CD4-positive, alpha-beta T cell treated with Interleukin-2 at 100 ng/mL for 4 hours (primary cell): ENCODE data around the gene SCD5.
A peak's percentile ranks its signal among the peaks of the same experiment; 100 is the strongest.
"Not testable (repeated sequence)": the region's sequence is repeated elsewhere in the genome, so short reads cannot be mapped to it uniquely, and the experiment has no call there.

Experiments
- DNase-seq: peaks from one replicate; pipeline ENCODE4 v3.0.0-alpha.2; 2020; ENCODE audit warnings: low spot score

SCD5 gene

DNA sequence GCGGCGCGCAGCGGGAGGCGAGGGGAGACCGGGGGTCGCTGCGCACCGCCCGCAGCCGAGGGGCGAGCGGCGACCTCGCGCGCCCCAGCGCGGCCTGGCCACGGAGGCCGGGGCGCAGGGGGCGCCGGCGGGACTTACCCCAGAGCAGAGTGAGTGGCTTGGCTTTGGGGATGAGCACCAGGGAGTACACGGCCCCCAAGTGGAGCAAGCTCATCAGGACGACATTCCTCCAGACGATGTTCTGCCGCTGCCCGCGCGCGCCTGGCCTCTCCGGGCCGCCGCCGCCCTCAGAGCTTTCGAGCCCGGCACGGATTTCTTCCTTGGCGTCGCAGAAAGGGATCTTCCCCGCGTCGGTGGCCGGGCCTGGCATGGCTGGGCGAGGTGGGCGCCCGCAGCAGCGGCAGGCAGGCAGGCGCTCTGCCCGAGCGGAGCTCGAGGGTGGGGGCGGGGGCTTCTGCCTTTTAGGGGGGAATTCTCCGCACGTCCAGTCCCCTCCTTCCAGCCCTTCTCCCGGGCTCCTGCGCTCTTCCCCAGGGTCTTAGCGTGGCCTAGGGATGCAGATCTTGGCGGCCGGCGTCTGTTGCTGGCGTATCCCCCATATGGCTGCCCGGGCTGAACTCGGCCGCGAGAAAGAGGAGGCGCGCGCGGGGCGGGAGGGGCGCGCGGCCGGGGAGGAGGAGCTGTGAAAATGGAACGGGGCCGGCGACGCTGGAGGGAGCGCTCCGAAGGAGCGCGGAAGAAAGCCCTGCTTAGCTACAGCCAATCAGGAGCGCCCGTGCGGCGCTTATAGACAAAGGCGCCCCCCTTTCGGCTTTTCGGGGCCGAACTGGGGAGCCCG, at the start of gene SCD5:
Gene SCD5 (minus strand): TSS at position 629 of the 838 bp plus-strand sequence. CDS start 259 bp downstream, at position 370.
- peak; percentile 74 for DNase-seq

GRCh38 chr4:82842593-82842992, 44.0 kb upstream of the SCD5 start:
- DNase-seq = no peak

DNA sequence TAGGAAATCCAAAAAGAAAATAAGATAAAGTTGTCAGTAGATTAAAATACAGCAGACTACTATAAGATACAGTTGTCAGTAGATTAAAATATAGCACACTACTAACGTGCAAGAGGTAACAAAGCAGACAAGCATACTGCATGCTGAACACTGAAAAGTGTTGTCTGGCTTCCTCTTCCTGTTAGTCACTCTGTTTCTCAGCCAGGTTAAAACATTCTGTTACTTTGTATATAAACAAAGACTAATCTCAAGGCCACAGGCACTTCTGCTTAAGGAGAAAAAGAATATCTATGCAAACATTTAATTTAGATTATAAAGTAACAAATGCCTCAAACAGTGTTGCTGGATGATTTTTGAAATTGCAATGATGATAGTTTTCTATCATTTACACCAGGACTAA, 41.0 kb upstream of the SCD5 start:
- no peak for DNase-seq

GRCh38 chr4:82833696-82834313, 35.2 kb upstream of the SCD5 start:
- DNase-seq = no peak

DNA sequence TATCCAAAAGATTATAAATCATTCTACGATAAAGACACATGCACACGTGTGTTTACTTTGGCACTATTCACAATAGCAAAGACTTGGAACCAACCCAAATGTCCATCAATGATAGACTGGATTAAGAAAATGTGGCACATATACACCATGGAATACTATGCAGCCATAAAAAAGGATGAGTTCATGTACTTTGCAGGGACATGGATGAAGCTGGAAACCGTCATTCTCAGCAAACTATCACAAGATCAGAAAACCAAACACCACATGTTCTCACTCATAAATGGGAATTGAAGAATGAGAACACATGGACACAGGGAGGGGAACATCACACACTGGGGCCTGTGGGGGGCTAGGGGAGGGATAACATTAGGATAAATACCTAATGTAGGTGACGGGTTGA, 34.5 kb upstream of the SCD5 start:
- DNase-seq = not testable (repeated sequence)

DNA sequence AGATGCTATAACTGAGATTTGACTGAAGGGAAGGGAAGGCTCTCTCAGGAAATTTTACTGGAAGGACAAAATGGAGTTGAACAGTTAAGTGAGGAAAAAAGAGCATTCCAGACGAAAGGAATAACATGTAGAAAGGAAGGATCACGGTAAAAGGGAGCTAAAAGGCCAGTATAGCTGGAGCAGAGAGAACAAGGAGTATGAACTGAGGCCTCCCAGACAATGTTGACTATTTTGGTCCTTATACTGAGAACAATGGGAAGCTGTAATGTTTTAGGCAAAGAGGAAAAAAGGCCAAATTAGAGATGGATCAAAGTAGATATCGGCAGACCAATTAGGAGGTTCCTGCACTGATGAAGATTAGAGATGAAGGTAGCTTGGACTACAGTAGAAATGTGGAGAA, 26.8 kb upstream of the SCD5 start:
- DNase-seq = no peak

DNA sequence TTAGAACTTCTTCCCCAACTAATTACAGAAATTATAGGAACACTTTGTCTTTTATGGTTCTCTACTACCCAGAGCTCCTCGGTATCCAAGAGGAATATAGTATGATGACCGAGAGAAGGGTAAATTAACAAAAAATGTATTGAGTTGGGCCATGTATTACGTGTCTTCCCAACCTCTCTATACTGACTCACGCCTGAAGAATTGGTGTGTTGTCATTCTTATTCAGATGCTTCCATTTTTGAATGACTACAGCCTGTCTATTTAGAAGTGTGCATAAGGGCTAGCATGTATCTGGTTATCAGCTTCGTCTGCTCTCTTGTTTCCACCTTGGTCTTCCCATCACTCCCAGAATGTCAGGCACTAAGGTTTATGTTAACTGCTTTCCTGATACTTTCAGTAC, 24.5 kb upstream of the SCD5 start:
- DNase-seq = no peak

DNA sequence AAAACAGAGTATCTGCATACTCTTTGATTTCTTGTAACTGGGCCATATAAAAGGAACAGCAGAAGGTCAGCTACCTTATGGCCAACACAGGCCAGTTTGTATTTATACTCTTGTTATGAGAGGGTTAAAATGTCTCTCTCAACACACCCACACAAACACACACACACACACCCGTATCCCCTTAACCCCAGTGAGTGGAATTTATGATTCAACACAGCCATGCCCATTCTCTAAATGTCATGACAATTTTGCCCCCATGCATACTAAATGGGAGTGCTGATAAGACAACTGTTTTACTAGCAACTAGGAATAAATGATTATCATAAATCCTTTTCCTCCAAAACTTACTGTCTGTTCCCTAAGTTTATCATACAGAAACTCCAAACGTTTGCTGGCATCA, 22.1 kb upstream of the SCD5 start:
- DNase-seq = no peak

- no peak for DNase-seq
Observed at GRCh38 chr4:82818664-82819662, 20.4 kb upstream of the SCD5 start.

- DNase-seq = not testable (repeated sequence)
Observed at GRCh38 chr4:82816874-82817273, 18.3 kb upstream of the SCD5 start.

GRCh38 chr4:82814034-82814433, 15.4 kb upstream of the SCD5 start:
- DNase-seq = no peak

GRCh38 chr4:82811838-82812341, 13.3 kb upstream of the SCD5 start:
- no peak for DNase-seq

DNA sequence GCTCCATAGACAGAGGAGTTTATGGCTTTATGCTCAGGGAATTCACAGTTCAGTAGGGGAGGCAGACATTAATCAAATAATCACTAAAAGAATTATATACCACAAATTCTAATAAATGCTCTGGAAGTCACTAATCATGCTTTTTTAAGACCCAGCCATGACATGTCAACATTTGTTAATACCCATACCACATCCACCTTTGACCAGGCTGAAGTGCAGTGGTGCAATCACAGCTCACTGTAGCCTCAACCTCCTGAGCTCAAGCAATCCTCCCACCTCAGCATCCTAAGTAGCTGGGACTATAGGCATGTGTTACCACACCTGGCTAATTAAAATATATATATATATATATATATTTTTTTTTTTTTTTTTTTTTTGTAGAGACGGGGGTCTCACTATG, 12.8 kb upstream of the SCD5 start:
- no peak for DNase-seq

- DNase-seq = no peak
Observed at GRCh38 chr4:82810176-82810575, 11.6 kb upstream of the SCD5 start.

GRCh38 chr4:82809619-82810018, 11.0 kb upstream of the SCD5 start:
- no peak for DNase-seq

DNA sequence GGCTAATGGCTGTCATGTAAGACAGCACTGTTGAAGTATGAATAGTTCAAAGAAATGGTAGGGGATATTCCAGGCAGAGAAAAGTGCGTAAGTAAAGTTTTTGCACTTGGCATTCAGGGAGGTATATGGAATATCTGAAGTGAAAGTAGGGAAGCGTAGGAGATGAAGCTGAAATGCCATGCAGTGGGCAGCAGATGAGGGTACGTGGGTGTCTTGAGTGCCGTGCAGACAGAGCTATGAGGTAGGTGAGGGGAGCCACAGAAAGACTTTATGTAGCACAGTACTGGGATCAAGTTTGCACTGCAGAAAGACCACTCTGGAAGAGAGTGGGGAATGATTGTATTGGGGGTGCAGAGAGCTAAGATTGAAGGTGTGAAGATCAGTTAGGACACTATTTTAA, 5.2 kb upstream of the SCD5 start:
- DNase-seq = no peak

DNA sequence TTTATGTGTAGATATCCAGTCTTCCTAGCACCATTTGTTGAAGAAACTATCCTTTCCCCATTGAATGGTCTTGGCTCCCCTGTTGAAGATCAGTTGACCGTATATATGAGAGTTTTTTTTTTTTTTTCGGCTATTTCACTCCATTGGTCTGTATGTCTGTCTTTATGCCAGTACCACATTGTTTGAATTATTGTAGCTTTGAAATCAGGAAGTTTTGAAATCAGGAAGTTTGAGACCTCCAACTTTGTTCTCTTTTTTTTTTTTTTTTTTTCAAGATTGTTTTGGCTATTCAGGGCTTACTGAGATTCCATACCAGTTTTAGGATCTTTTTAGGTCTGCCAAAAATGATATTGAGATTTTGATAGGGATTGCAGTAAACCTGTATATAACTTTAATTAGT, 4.3 kb upstream of the SCD5 start:
- DNase-seq = no peak

- DNase-seq = no peak
Observed at GRCh38 chr4:82801910-82802521, 3.4 kb upstream of the SCD5 start.

- DNase-seq = no peak
Observed at GRCh38 chr4:82799006-82799881, 648 bp upstream of the SCD5 start.

- DNase-seq = no peak
Observed at GRCh38 chr4:82797405-82798111, 1.0 kb downstream of the SCD5 start.
